RWPE1 (cell line): ENCODE measurements around the gene COBLL1.
"Not testable (repeated sequence)": the region's sequence is repeated elsewhere in the genome, so short reads cannot be mapped to it uniquely, and the experiment has no call there.

ENCODE experiments used
- CTCF ChIA-PET: fragments of 350-600 bp; sonication (Branson Sonifier 250); formaldehyde crosslinking; extraction: SDS; loops from one replicate; lab custom pipeline; 2021; lab: Yijun Ruan, JAX
- POLR2A ChIA-PET: fragments of 400-600 bp; formaldehyde crosslinking; extraction: SDS; loops from one replicate; lab custom pipeline; 2020; ENCODE audit warnings: antibody characterized with exemption; ENCODE audit not compliant: low non-redundant PET; lab: Yijun Ruan, JAX
- DNase-seq: peaks from one replicate; pipeline ENCODE4 v3.0.0; 2012; ENCODE audit warnings: low spot score
- H3K27ac ChIP-seq: fragments of 450-650 bp; 2 replicates; pipeline ENCODE4 v1.5.1; 2017
- TF ChIP-seq, protein P1 (sequence below): fragments of 450-650 bp; conservative IDR thresholded peaks from 2 replicates; pipeline ENCODE4 v1.5.1; 2017; ENCODE audit warnings: low read depth, mild to moderate bottlenecking

Gene COBLL1

GRCh38 chr2:164869420-164869772, 27.8 kb upstream of the COBLL1 start:
- POLR2A ChIA-PET, result no interaction called here
- TF ChIP-seq, protein P1, sequence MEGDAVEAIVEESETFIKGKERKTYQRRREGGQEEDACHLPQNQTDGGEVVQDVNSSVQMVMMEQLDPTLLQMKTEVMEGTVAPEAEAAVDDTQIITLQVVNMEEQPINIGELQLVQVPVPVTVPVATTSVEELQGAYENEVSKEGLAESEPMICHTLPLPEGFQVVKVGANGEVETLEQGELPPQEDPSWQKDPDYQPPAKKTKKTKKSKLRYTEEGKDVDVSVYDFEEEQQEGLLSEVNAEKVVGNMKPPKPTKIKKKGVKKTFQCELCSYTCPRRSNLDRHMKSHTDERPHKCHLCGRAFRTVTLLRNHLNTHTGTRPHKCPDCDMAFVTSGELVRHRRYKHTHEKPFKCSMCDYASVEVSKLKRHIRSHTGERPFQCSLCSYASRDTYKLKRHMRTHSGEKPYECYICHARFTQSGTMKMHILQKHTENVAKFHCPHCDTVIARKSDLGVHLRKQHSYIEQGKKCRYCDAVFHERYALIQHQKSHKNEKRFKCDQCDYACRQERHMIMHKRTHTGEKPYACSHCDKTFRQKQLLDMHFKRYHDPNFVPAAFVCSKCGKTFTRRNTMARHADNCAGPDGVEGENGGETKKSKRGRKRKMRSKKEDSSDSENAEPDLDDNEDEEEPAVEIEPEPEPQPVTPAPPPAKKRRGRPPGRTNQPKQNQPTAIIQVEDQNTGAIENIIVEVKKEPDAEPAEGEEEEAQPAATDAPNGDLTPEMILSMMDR, result no peak
- CTCF ChIA-PET, result interaction anchor here (0.5 kb wide), 1 partner anchor 236 kb away, joined by 3 read pairs; no protein-coding TSS in a partner anchor

DNA sequence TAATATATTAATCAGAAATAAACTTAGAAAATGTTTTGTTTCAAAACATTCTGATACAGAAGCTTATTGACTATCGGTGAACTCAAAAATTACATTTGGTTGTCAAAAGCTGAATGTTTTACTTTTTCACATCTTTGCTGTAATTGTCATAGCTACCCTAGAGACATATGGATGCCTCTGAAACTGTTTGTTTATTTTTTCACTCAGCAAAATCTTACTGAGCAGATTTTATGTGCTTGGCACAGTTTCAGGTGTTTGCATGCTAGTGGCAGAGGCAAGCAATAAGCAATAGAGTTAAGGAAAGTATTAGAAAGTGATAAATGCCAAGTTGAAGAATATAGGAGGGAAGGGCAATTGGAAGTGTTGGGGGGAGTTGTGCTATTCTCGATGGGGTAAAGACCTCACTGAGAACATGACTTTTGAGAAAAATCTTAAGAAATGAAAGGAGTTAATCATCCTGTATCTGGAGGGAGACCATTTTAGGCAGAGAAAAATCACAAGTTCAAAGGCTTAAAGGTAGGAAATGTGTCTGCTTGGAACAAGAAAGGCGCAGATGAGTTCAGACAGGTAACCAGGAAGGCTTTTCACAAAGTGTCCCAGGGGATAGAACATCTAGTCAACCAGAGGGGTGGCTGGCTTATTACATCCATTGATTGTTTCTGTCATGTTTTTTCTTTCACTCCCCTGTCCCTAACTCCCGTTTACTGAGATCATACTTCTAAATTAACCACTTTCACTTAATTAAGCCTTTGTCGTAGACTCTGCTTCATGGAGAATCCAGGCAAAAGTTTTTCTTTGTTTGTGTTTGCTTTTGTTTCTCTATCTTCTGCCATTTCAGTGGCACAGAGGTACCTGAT, 27.2 kb upstream of the COBLL1 start:
- POLR2A ChIA-PET, result no interaction called here
- DNase-seq, result no peak
- H3K27ac ChIP-seq, result no peak overlapping the region
- TF ChIP-seq, protein P1, result no peak
- CTCF ChIA-PET, result interaction anchor here (0.5 kb wide), 1 partner anchor 9 kb away, joined by 3 read pairs; no protein-coding TSS in a partner anchor

More at GRCh38 chr2:164869420-164869772, 27.8 kb upstream of the COBLL1 start:
- no peak overlapping the region for H3K27ac ChIP-seq
- no peak for DNase-seq

DNA sequence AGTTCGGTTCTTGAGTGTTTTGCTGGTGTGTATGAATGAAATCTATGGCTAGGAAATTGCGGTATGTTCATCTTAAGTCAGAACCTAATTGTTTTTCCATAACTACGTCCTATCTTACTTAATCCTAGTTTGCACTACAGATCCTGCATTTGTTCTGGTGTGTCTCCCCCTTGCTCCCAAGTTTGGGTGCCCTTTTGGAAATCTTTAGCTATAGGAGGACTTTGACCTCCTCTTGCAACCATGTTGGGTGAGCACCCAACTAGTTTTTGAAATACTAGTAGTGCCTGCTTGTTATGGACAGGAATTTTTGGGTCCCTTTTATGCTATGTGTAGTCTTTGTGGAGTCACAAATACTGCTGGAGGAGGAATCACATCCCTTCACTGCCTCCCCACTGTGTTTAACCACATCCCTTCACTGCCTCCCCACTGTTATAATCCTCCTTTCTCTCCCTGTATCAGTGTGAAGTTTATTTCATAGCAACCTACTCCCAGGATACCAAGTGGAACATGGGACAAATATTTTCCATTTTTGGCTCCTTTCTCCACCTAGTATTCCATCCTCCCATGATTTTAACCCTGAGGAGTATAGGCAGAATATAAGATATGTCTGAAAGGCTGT, 26.3 kb upstream of the COBLL1 start:
- ChIA-PET POLR2A (no interaction called here), CTCF (interaction anchor here (0.5 kb wide), 1 partner anchor 10 kb away, joined by 3 read pairs; no protein-coding TSS in a partner anchor)
- TF ChIP-seq, protein P1, result no peak
- no peak for DNase-seq
- H3K27ac ChIP-seq, result no peak overlapping the region

GRCh38 chr2:164866381-164866780, 24.8 kb upstream of the COBLL1 start:
- DNase-seq, H3K27ac ChIP-seq, POLR2A ChIA-PET, CTCF ChIA-PET: not testable (repeated sequence)

- ChIA-PET CTCF (interaction anchor here (0.7 kb wide), 1 partner anchor 34 kb away, joined by 3 read pairs; no protein-coding TSS in a partner anchor), POLR2A (interaction anchor here (0.6 kb wide), 1 partner anchor 17 kb away, joined by 3 read pairs; no protein-coding TSS in a partner anchor)
- H3K27ac ChIP-seq, result no peak overlapping the region
- DNase-seq, result no peak
- TF ChIP-seq, protein P1, result no peak
Measured at GRCh38 chr2:164860694-164861042, 19.0 kb upstream of the COBLL1 start.

- H3K27ac ChIP-seq, POLR2A ChIA-PET, DNase-seq: not testable (repeated sequence)
- CTCF ChIA-PET, result interaction anchor here (0.7 to 1.5 kb wide), 4 partner anchors 12 to 343 kb away, joined by 3 to 7 read pairs (median 4); partner anchors contain the start of genes COBLL1 and SCN3A
Measured at GRCh38 chr2:164859906-164860693, 18.5 kb upstream of the COBLL1 start.

DNA sequence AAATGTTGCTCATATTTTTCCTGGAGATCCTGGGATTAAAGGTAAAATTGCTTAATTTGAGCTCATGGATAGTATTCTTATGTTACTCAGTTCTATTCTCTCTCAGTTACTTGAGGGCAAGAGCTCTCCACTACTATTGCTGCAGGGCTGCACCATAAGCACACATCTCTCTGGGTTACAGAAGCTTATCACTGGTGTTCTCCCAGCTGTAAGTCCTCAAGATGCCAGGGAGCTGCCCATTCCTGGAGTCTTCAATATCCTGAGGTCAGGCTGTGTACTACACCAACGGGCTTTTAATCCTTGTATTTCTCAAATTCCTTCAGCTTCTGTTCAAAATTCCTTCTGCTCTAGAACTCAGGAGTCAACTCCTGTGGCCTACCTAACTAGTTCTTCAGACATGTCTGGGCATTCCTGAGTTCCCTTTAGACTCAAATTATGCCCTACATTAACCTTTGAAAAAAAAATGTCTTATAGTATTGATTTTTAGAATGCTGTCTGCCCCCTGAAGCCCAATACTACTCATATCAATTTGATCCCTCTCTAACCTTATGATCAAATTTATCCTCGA, 17.7 kb upstream of the COBLL1 start:
- POLR2A ChIA-PET, result no interaction called here
- CTCF ChIA-PET, result interaction anchor here (0.7 to 1.5 kb wide), 4 partner anchors 11 to 344 kb away, joined by 3 to 7 read pairs (median 4); partner anchors contain the start of genes COBLL1 and SCN3A
- no peak for DNase-seq
- TF ChIP-seq, protein P1, result no peak
- no peak overlapping the region for H3K27ac ChIP-seq
